Measurements from ENCODE around the gene ACER3.
A peak's percentile ranks its signal among the peaks of the same experiment; 100 is the strongest.
"Not testable (repeated sequence)": the region's sequence is repeated elsewhere in the genome, so short reads cannot be mapped to it uniquely, and the experiment has no call there.

Gene ACER3

GRCh38 chr11:77044356-77044755, 183.6 kb downstream of the ACER3 start:
- DNase-seq, result no peak

- no peak for DNase-seq
Measured at GRCh38 chr11:77044886-77045285, 184.2 kb downstream of the ACER3 start.

- no peak for DNase-seq
Measured at GRCh38 chr11:77046060-77046501, 185.4 kb downstream of the ACER3 start.

DNA sequence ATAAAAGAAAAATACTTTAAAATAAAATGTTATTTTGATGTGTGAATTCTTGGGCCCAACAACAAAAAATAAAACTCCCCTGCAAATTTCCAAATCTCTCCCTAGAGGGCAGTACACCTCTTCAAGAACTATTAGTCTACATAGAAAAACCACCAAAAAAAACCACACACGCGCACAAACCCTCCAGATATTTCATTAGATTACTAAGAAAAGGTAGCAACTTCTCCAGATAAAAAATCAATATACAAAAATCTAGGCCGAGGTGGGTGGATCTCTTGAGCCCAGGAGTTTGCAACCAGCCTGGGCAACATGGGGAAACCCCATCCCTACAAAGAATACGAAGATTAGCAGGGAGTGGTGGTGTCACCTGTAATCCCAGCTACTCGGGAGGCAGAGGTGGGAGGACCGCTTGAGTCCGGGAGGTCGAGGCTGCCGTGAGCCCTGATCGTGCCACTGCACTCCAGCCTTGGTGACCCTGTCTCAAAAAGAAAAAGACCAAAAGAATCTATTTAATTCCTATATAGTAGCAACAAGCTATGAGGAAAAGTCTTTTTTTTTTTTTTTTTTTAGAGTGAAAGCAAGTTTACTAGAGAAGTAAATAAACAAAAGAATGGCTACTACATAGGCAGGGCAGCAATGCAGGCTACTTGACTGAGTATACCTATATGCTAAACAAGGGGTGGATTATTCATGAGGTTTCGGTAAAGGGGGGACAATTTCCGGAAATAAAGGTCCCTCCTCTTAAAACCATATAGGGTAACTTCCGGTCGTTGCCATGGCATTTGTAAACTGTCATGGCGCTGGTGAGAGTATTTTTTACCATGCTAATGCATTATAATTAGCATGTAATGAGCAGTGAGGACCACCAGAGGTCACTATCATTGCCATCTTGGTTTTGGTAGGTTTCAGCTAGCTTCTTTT, 186.5 kb downstream of the ACER3 start:
- peak in 1 of 2 experiments; percentile 81 for DNase-seq

- DNase-seq, result not testable (repeated sequence)
Measured at GRCh38 chr11:77047928-77048446, 187.3 kb downstream of the ACER3 start.

GRCh38 chr11:77049026-77049425, 188.3 kb downstream of the ACER3 start:
- no peak for DNase-seq

DNA sequence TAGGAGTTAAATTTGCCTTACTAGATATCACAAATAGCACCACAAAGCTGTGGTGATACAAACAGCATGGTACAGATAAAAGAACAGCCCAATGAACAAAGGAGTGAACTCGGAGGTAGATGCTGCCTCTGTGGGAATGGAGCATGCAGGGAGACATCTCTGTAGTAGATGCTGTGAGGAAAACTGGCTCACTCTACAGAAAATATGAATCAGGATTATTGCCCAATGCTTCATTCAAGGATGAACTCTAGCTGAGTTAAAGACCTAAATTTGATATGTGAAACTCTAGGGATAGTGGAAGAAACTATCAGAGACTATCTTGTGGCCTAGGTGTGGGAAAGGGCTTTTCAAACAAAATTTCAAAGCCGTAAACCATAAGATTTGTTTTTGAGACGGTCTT, 190.8 kb downstream of the ACER3 start:
- no peak for DNase-seq

DNA sequence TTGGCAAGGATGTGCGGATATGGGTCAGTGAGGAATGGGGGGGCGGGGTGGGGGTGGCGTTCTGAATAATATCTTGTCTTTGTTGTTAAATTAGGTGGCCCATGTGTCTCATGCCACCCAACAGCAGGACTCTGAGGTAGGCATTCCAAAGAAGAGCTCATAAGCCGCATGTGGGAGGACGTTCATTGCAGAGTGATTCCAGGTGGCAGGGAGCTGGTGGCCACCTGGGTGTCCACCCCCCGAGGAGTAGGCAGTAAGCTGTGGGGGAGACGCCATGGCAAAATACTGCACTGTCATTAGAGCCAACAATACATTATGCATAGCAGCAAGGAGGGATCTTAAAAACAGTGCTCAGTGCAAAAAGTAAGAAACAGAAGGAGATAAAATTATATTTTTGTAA, 191.8 kb downstream of the ACER3 start:
- no peak for DNase-seq

GRCh38 chr11:77053217-77054015, 192.7 kb downstream of the ACER3 start:
- DNase-seq, result no peak

DNA sequence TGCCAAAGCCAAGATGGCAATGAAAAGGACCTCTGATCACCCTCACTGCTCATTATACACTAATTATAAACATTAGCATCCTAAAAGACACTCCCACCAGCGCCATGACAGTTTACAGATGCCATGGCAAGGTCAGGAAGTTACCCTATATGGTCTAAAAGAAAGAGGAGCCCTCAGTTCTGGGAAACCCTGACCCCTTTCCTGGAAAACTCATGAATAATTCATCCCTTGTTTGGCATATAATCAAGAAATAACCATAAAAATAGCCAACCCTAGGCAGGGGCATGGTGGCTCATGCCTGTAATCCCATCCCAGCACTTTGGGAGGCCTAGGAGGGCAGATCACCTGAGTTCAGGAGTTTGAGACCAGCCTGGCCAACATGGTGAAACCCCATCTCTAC, 193.4 kb downstream of the ACER3 start:
- no peak for DNase-seq

DNA sequence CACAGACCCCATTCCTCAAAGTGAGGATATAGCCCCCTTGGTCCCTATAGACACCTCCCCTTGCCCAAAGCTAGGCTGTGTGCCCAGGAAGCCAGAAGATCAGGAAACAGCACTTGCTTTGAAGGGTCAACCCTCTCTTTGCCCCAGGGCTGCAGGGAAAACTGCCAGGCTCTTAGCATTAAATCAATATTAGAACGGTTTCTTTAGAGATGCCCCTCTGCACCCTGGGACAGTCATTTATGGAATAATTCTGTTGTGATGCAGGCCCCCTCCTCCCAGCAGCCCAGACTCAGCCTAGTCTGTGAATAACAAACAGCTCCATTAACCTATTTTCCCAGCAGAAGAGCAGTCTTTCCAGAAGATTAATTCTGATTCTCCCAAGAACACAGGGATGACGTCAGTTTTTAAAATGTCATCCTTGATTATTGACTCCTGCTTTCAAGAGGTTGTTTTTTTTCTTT, 194.4 kb downstream of the ACER3 start:
- DNase-seq, result no peak

DNA sequence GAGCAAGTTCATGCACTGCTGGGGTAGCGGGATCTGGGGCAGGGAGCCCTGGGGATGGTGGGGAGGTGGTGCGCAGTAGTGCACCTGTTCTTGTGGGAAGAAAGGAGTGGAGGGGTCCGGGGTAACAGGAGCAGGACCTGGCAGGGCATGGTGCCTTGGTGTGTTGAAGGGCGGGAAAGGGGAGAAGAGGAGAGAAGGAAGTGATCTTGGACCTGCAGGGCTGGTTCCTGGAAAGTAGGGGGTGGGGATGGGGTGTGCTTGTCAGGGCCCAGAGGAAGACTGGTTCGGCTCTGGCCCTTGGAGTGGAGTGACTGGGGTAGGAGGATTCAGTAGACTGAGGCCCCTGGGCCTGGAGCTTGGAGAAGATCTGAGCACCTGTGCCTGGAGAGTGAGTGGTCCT, 195.2 kb downstream of the ACER3 start:
- DNase-seq, result no peak

- no peak for DNase-seq
Measured at GRCh38 chr11:77056814-77057402, 196.2 kb downstream of the ACER3 start.

- DNase-seq, result no peak
Measured at GRCh38 chr11:77057938-77058474, 197.3 kb downstream of the ACER3 start.

- DNase-seq, result no peak
Measured at GRCh38 chr11:77058900-77059299, 198.2 kb downstream of the ACER3 start.

GRCh38 chr11:77059806-77060205, 199.1 kb downstream of the ACER3 start:
- no peak for DNase-seq

- DNase-seq, result no peak
Measured at GRCh38 chr11:77060234-77060633, 199.5 kb downstream of the ACER3 start.

DNA sequence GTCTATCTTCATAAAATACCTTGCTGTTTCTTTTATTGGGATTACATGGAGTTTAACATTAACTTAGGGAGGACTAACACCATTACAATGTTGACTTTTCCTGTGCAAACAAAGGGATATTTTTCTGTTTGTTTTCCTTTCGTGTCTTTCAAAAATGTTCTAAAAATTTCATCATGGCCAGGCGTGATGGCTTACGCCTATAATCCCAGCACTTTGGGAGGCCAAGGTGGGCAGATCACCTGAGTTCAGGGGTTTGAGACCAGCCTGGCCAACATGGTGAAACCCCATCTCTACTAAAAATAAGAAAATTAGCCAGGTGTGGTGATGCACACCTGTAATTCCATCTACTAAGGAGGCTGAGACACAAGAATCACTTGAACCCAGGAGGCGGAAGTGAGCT, 200.5 kb downstream of the ACER3 start:
- not testable (repeated sequence) for DNase-seq

DNA sequence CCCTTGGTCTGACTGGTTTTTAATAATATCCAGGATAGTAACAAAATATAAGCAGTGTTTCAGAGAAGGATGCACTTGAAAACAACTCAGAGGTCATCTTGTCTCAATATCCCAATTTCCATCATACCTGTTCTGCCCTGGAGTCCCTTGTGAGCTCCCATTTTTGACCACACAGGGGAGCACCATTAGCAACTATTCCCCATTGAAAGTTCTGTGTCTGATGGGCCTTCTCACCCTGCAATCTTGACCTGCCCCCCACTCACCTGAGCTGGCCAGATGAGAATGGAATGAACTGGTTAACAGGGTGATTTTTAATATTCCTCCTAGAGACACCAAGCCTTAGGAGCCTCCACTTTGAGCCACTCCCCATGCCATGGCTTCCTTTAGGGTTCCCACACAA, 202.2 kb downstream of the ACER3 start:
- no peak for DNase-seq

- no peak for DNase-seq
Measured at GRCh38 chr11:77063407-77063806, 202.7 kb downstream of the ACER3 start.

DNA sequence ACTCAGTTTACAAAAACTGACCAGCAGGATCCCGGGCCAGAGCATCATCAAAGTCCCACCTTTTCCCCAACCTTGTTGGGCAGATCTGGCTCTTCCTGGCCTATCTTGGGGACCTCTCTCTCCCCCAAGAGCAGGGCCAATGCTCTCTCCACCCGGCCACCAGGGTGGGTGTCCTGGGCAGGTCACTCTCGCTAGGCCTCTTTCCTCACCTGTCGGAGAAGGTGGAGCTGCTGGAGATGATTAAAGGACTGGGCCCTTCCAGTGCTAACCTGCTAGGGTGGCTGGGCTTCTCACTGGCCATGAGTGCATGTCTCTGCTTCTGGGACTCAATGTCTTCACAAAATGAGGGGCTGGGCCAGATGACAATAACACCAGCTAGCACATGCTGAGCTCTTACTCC, 203.1 kb downstream of the ACER3 start:
- no peak for DNase-seq

GRCh38 chr11:77064648-77065217, 204.0 kb downstream of the ACER3 start:
- DNase-seq, result no peak

DNA sequence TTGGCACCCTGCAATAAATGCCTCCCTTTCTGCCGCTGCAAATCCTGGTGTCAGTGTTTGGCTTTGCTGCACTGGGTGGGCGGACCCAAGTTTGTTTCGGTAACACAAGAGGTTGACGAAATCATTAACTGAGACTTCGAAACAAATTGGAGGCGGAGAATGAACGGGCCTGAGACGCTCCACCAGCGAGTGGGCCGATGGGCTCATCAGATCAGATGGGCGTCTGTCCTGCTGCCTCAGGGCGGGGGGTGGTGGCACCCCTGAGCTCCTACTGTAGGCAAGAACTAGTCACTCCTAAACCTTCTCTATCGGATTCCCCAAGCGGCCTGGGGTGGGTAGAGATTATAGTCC, 205.1 kb downstream of the ACER3 start:
- no peak for DNase-seq

Data from cerebellar nuclear complex (tissue), 1 donor.